GM21619 (cell line): ENCODE data around the gene SRRM2.

ENCODE experiments used
- ATAC-seq: cut with Tn5 transposase; IDR thresholded peaks from one replicate; pipeline ENCODE4 v1.9.1; 2021; ENCODE audit not compliant: unreplicated experiment

The SRRM2 gene

DNA sequence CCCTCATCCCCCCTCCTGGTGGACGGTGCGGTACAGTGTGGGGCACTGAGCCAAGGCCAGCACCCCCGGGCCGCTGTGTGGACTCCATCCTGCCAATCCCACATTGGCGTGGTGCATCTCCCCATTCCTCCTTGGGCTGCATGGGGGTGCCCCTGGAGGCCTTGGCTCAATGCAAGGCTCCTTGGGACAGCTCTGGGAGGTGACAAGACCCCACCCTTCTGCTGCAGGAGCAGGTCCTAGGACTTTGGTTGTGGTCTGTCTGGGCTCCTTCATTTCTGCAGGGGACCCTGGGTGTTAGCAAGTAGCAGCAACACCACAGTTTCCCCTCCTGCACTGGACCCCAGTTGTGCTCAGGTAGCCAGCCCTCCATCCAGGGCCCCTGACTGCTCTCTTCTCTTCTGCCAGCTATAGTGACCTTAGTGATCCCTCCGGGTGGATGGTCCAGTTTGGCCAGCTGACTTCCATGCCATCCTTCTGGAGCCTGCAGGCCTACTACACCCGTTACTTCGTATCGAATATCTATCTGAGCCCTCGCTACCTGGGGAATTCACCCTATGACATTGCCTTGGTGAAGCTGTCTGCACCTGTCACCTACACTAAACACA is 65.9 kb downstream of the SRRM2 start:
- no peak for ATAC-seq

DNA sequence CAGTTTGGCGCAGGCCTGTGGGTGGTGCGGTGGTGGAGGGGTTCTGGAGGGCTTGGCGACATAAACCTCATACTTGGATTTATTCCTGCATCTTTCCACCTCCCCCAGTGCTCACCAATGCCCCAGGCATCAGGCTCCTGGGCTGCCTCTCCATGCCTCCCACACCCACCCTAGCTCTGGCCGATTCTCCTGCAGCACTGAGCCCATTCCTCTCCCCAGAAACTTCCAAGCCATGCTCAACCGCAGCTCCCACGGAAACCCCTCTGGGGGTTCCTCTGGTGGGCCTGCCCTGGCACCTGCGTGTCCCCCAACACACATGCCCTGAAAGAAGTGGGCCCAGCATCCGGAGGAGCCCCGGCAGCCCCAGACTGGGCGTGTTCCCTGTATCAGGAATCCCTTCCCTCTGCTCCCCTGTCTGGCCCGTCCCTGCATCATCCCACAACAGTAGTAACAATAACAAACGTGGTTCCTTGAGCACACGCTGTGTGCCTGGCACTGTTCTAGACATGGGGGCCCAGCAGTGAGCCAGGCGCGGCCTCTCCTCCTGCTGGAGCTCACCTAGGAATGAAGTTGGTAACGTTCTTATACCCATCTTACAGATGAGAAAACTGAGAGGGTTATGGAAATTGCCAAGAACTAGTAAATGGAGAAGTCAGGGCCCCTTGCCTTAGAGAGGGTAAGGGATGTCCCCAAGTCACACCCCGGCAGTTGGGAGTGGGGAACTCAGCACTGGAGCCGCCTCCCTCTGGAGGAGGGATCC is 66.9 kb downstream of the SRRM2 start:
- no peak for ATAC-seq

- ATAC-seq, result no peak
Observed at GRCh38 chr16:2819939-2820835, 67.7 kb downstream of the SRRM2 start.
